Breast epithelium (tissue), 4 donors: Measurements from ENCODE around the gene ARCN1. TPM values are rescaled to one million over a fixed set of nuclear protein-coding genes. Genes with fewer than 3 reads are reported as not detected.

Experiments used
- DNase-seq, 2 donors: peaks; one replicate each; pipeline ENCODE4 v3.0.0-alpha.2; 2019; ENCODE audit warnings: low spot score in 2 of 2
- H3K27ac ChIP-seq, 2 donors: fragments of 200-600 bp; sonication (generic) in 1 of 2; one replicate each; pipeline ENCODE4 v1.5.1; 2016 to 2019; ENCODE audit warnings: mild to moderate bottlenecking in 1 of 2
- H3K27me3 ChIP-seq, 2 donors: fragments of 200-600 bp; sonication (generic) in 1 of 2; one replicate each; pipeline versions ENCODE4 v1.5.1 to v1.6.0; 2017 to 2019; ENCODE audit warnings: control low read depth in 1 of 2, mild to moderate bottlenecking in 1 of 2
- H3K36me3 ChIP-seq: fragments of 200-600 bp; one replicate; pipeline ENCODE4 v1.5.1; 2019
- H3K4me1 ChIP-seq, 2 donors: fragments of 200-600 bp; sonication (generic); one replicate each; pipeline ENCODE4 v1.5.1; 2016 to 2019; ENCODE audit warnings: control low read depth in 1 of 2
- H3K4me3 ChIP-seq, 3 donors: fragments of 200-600 bp; sonication (generic); 1 replicate in 2 of 3; 2 replicates in 1 of 3; pipeline ENCODE4 v1.5.1; 2016 to 2019; ENCODE audit warnings: mild to moderate bottlenecking in 3 of 3, moderate library complexity in 2 of 3
- H3K9me3 ChIP-seq, 2 donors: fragments of 200-600 bp; sonication (generic) in 1 of 2; one replicate each; pipeline ENCODE4 v1.5.1; 2016 to 2019; ENCODE audit warnings: control low read depth in 1 of 2
- CTCF ChIP-seq, 3 donors: fragments of 450-650 bp; IDR thresholded peaks; one replicate each; pipeline ENCODE4 v1.5.1; 2016 to 2017; ENCODE audit warnings: antibody characterized with exemption in 3 of 3, mild to moderate bottlenecking in 3 of 3, moderate library complexity in 3 of 3
- POLR2A ChIP-seq: fragments of 450-650 bp; IDR thresholded peaks from one replicate; pipeline ENCODE4 v1.6.1; 2016; ENCODE audit warnings: antibody characterized with exemption, mild to moderate bottlenecking, moderate library complexity
- POLR2AphosphoS5 ChIP-seq, 3 donors: sonication (generic); formaldehyde crosslinking; IDR thresholded peaks; one replicate each; pipeline ENCODE4 v1.6.1; 2017; ENCODE audit warnings: antibody characterized with exemption in 3 of 3
- intact Hi-C: fragments of 100-400 bp; cut with DNase I; formaldehyde crosslinking; loops from one replicate; pipeline ENCODE4 v1.15.1; 2023; ENCODE audit warnings: low total_unique reads
- total RNA-seq, 3 donors: library from RNA; depleted of rRNA; stranded (reverse); fragments of >200 nt; gene quantifications; one replicate each; pipeline ENCODE4 v1.1.0, GENCODE V29; 2016

Gene ARCN1
- total RNA-seq, 3 donors from 2014 or later, result 94.1 to 99.1 (median 98.6) TPM

GRCh38 chr11:118632577-118633318, 60.5 kb downstream of the ARCN1 start:
- Histone ChIP-seq H3K27me3 (no peaks in the 10 kb centered on the region), H3K9me3 (no peaks in the 10 kb centered on the region), H3K4me3 (no peak overlapping the region), H3K36me3 (no peaks in the 10 kb centered on the region), H3K27ac (peak overlapping the region in 1 of 2 donors; percentile 87), H3K4me1 (peaks cover 5 to 11% of the 10 kb centered on the region in 2 donors)
- no peak for TF ChIP-seq POLR2AphosphoS5 (IDR thresholded peaks at IDR 0.05)
- no peak for DNase-seq
- intact Hi-C loops, result no loop called here

- H3K9me3 ChIP-seq, result no peaks in the 10 kb centered on the region
- intact Hi-C loops, result no loop called here
- H3K27me3 ChIP-seq, result no peaks in the 10 kb centered on the region
- H3K27ac ChIP-seq, result peak overlapping the region; percentile 81 to 87
- no peak overlapping the region for H3K4me3 ChIP-seq
- peaks cover 5 to 11% of the 10 kb centered on the region in 2 donors for H3K4me1 ChIP-seq
- H3K36me3 ChIP-seq, result no peaks in the 10 kb centered on the region
- no peak for DNase-seq
- TF ChIP-seq CTCF (IDR thresholded peaks at IDR 0.05) (no peak), POLR2AphosphoS5 (IDR thresholded peaks at IDR 0.05) (no peak), POLR2A (no peak)
Measured at GRCh38 chr11:118633319-118633690, 61.1 kb downstream of the ARCN1 start.

GRCh38 chr11:118633979-118634378, 61.8 kb downstream of the ARCN1 start:
- H3K4me3 ChIP-seq, result peak overlapping the region in 1 of 3 donors; percentile 65
- H3K27ac ChIP-seq, result peak overlapping the region; percentile 81 to 87
- H3K4me1 ChIP-seq, result peaks cover 5 to 11% of the 10 kb centered on the region in 2 donors
- no peak for DNase-seq
- H3K9me3 ChIP-seq, result no peaks in the 10 kb centered on the region
- no peaks in the 10 kb centered on the region for H3K36me3 ChIP-seq
- no peak for TF ChIP-seq POLR2A
- intact Hi-C loops, result no loop called here
- H3K27me3 ChIP-seq, result no peaks in the 10 kb centered on the region

- peak overlapping the region in 2 of 3 donors; percentile 47 to 65 for H3K4me3 ChIP-seq
- intact Hi-C loops, result no loop called here
- peaks cover 5 to 11% of the 10 kb centered on the region in 2 donors for H3K4me1 ChIP-seq
- peak; percentile 80 to 84 for DNase-seq
- no peaks in the 10 kb centered on the region for H3K9me3 ChIP-seq
- H3K36me3 ChIP-seq, result no peaks in the 10 kb centered on the region
- TF ChIP-seq CTCF (IDR thresholded peaks at IDR 0.05) (peak in 1 of 3 donors; percentile 38), POLR2A (no peak), POLR2AphosphoS5 (IDR thresholded peaks at IDR 0.05) (peak in 1 of 3 donors; percentile 52)
- H3K27ac ChIP-seq, result peak overlapping the region; percentile 81 to 87
- no peaks in the 10 kb centered on the region for H3K27me3 ChIP-seq
Measured at GRCh38 chr11:118634431-118635236, 62.4 kb downstream of the ARCN1 start.

- Histone ChIP-seq H3K27me3 (no peaks in the 10 kb centered on the region), H3K4me1 (peaks cover 5 to 11% of the 10 kb centered on the region in 2 donors), H3K9me3 (no peaks in the 10 kb centered on the region), H3K4me3 (peak overlapping the region in 2 of 3 donors; percentile 47 to 65), H3K36me3 (no peaks in the 10 kb centered on the region), H3K27ac (peak overlapping the region; percentile 81 to 87)
- no peak for DNase-seq
- intact Hi-C loops, result no loop called here
- peak; percentile 16 for TF ChIP-seq POLR2A
- peak in 2 of 3 donors; percentile 11 to 28 for TF ChIP-seq POLR2AphosphoS5 (IDR thresholded peaks at IDR 0.05)
- TF ChIP-seq CTCF (IDR thresholded peaks at IDR 0.05), result no peak
Measured at GRCh38 chr11:118635237-118635591, 63.0 kb downstream of the ARCN1 start.

- peaks cover 5 to 11% of the 10 kb centered on the region in 2 donors for H3K4me1 ChIP-seq
- H3K36me3 ChIP-seq, result no peaks in the 10 kb centered on the region
- TF ChIP-seq CTCF (IDR thresholded peaks at IDR 0.05) (no peak), POLR2AphosphoS5 (IDR thresholded peaks at IDR 0.05) (no peak), POLR2A (no peak)
- intact Hi-C loops, result no loop called here
- no peaks in the 10 kb centered on the region for H3K27me3 ChIP-seq
- no peak for DNase-seq
- peak overlapping the region; percentile 81 to 87 for H3K27ac ChIP-seq
- no peaks in the 10 kb centered on the region for H3K9me3 ChIP-seq
- peak overlapping the region in 2 of 3 donors; percentile 47 to 65 for H3K4me3 ChIP-seq
Measured at GRCh38 chr11:118635642-118636041, 63.4 kb downstream of the ARCN1 start.
